ENCODE results near the gene PEX11A. TPM values are rescaled to one million over a fixed set of nuclear protein-coding genes. Genes with fewer than 3 reads are reported as not detected.

PEX11A gene
- total RNA-seq, 1 experiment from 2014 or later: 3.0 TPM

DNA sequence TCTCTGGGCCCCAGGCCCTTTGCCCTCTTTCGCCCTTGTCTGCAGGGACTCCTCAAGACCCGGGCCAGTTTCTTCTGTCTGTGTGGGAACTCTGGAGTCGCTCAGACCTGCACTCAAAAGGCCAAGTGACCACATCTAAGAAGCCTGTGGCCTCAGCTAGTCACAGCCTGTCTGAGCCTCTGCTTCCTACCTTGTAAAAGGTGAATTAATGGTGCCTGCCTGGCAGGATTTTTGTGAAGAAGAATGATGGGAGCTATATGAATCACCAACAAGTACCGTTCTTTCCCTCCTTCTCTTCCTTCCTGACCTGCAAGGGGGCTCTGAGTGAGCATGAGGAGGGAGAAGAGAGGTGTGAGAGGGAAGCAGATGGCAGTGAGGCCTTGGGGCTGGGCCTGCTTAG is 18.9 kb downstream of the PEX11A start:
- Mint-ChIP-seq H3K27me3 (ENCODE audit: low read depth) (peaks cover 4% of the 10 kb centered on the region; the same call in 1 of the 2 replicates), H3K36me3 (no peaks in the 10 kb centered on the region), H3K4me3 (no peak overlapping the region), H3K4me1 (no peaks in the 10 kb centered on the region; the same call in 1 of the 2 replicates), H3K9me3 (no peaks in the 10 kb centered on the region), H3K27ac (no peak overlapping the region)
- no peak for ATAC-seq
- CTCF ChIA-PET: interaction anchor here (1.9 kb wide), 1 partner anchor 68 kb away, joined by 13 read pairs; no protein-coding TSS in a partner anchor
- DNase-seq (ENCODE audit: low spot score): no peak
- POLR2A ChIA-PET: no interaction called here
- TF ChIP-seq ZNF263 (CRISPR knock-in tag; IDR thresholded peaks at IDR 0.05; ENCODE audit: low read depth) (no peak), TEAD4 (CRISPR knock-in tag; IDR thresholded peaks at IDR 0.05) (no peak), SP1 (CRISPR knock-in tag; conservative IDR thresholded peaks at IDR 0.05) (no peak), NR1H2 (CRISPR knock-in tag; IDR thresholded peaks at IDR 0.05) (no peak), AFF4 (CRISPR knock-in tag; IDR thresholded peaks at IDR 0.05; ENCODE audit: borderline replicate concordance) (no peak), NFE2L1 (CRISPR knock-in tag; IDR thresholded peaks at IDR 0.05) (no peak), FOXP1 (CRISPR knock-in tag; IDR thresholded peaks at IDR 0.05; ENCODE audit: borderline replicate concordance) (no peak), ZMAT4 (CRISPR knock-in tag; IDR thresholded peaks at IDR 0.05) (no peak), ARID4B (CRISPR knock-in tag; IDR thresholded peaks at IDR 0.05; ENCODE audit: borderline replicate concordance) (no peak), GABPB1 (CRISPR knock-in tag; IDR thresholded peaks at IDR 0.05) (no peak), ATF3 (CRISPR knock-in tag; conservative IDR thresholded peaks at IDR 0.05) (no peak), PRRX2 (CRISPR knock-in tag; IDR thresholded peaks at IDR 0.05) (no peak), CTCF (IDR thresholded peaks at IDR 0.05) (no peak), KAT7 (CRISPR knock-in tag; IDR thresholded peaks at IDR 0.05; ENCODE audit: borderline replicate concordance) (no peak)
- TF ChIP-seq, protein P1, sequence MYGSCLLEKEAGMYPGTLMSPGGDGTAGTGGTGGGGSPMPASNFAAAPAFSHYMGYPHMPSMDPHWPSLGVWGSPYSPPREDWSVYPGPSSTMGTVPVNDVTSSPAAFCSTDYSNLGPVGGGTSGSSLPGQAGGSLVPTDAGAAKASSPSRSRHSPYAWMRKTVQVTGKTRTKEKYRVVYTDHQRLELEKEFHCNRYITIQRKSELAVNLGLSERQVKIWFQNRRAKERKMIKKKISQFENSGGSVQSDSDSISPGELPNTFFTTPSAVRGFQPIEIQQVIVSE (CRISPR knock-in tag; IDR thresholded peaks at IDR 0.05; ENCODE audit: borderline replicate concordance): no peak
- TF ChIP-seq, protein P2, sequence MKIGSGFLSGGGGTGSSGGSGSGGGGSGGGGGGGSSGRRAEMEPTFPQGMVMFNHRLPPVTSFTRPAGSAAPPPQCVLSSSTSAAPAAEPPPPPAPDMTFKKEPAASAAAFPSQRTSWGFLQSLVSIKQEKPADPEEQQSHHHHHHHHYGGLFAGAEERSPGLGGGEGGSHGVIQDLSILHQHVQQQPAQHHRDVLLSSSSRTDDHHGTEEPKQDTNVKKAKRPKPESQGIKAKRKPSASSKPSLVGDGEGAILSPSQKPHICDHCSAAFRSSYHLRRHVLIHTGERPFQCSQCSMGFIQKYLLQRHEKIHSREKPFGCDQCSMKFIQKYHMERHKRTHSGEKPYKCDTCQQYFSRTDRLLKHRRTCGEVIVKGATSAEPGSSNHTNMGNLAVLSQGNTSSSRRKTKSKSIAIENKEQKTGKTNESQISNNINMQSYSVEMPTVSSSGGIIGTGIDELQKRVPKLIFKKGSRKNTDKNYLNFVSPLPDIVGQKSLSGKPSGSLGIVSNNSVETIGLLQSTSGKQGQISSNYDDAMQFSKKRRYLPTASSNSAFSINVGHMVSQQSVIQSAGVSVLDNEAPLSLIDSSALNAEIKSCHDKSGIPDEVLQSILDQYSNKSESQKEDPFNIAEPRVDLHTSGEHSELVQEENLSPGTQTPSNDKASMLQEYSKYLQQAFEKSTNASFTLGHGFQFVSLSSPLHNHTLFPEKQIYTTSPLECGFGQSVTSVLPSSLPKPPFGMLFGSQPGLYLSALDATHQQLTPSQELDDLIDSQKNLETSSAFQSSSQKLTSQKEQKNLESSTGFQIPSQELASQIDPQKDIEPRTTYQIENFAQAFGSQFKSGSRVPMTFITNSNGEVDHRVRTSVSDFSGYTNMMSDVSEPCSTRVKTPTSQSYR (CRISPR knock-in tag; IDR thresholded peaks at IDR 0.05): no peak
